IPS-NIHi11 (cell line): Measurements from ENCODE around the gene KIF24.
"Not testable (repeated sequence)": the region's sequence is repeated elsewhere in the genome, so short reads cannot be mapped to it uniquely, and the experiment has no call there.

Experiments used
- DNase-seq: peaks from one replicate; pipeline ENCODE4 v3.0.0; 2012; ENCODE audit warnings: mixed read lengths, low spot score

Gene KIF24

GRCh38 chr9:34328500-34328986 lies 525 bp downstream of the KIF24 start:
- DNase-seq, result peak; percentile 26

- no peak for DNase-seq
Observed at GRCh38 chr9:34326690-34327089, 2.4 kb downstream of the KIF24 start.

GRCh38 chr9:34322899-34323591 lies 6.0 kb downstream of the KIF24 start:
- DNase-seq, result no peak

- DNase-seq, result no peak
Observed at GRCh38 chr9:34321451-34321850, 7.6 kb downstream of the KIF24 start.

- no peak for DNase-seq
Observed at GRCh38 chr9:34318163-34318790, 10.8 kb downstream of the KIF24 start.

- DNase-seq, result no peak
Observed at GRCh38 chr9:34317436-34317835, 11.6 kb downstream of the KIF24 start.

GRCh38 chr9:34311499-34312185 lies 17.4 kb downstream of the KIF24 start:
- no peak for DNase-seq

- no peak for DNase-seq
Observed at GRCh38 chr9:34310215-34310614, 18.9 kb downstream of the KIF24 start.

- DNase-seq, result not testable (repeated sequence)
Observed at GRCh38 chr9:34308316-34308715, 20.8 kb downstream of the KIF24 start.

GRCh38 chr9:34301064-34301463 lies 28.0 kb downstream of the KIF24 start:
- not testable (repeated sequence) for DNase-seq

GRCh38 chr9:34292552-34292951 lies 36.5 kb downstream of the KIF24 start:
- DNase-seq, result no peak

GRCh38 chr9:34291423-34291822 lies 37.6 kb downstream of the KIF24 start:
- no peak for DNase-seq

GRCh38 chr9:34291023-34291422 lies 38.0 kb downstream of the KIF24 start:
- DNase-seq, result no peak

- no peak for DNase-seq
Observed at GRCh38 chr9:34289159-34289558, 39.9 kb downstream of the KIF24 start.

GRCh38 chr9:34282096-34282495 lies 47.0 kb downstream of the KIF24 start:
- no peak for DNase-seq

GRCh38 chr9:34279411-34279810 lies 49.7 kb downstream of the KIF24 start:
- no peak for DNase-seq
